ENCODE results near the gene KDELR1.

KDELR1 gene

DNA sequence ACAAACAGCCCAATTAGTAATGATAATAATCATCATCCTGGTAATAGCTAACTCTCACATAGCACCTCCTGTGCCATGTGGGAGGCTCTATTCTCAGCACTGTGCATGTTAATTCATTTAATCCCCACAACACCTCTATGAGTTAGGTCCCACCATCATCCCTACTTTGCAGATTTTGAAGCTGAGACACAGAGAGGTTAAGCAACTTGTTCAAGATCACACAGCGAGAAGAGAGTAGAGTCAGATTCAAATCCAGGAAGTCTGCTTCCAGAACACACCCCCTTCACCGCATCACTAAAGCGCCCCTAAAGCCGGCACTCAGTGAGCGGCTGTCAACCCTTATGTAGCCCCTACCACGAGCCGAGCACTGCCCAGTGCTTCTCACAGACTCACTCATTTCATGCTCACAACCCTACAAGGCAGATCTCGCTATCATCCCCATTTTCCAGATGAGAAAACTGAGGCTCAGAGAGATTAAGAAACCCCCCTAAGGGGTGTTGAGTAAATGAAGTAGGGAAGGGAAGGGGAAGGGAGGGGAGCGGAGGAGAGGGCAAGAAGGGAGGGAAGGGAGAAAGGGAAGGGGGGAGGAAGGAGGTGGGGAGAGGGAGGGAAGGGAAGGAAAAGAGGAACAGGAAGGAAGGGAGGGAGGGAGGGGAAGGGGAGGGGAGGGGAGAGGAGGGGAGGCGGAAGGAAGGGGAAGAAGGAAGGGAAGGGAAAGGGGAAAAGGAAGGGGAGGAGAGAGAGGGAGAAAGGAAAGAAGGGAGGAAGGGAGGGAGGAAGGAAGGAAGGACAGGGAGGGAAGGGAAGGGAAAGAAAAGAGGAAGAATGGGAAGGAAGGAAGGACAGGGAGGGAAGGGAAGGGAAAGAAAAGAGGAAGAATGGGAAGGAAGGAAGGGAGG, 49.6 kb downstream of the KDELR1 start:
- no peak for DNase-seq

GRCh38 chr19:48340995-48341394, 50.4 kb downstream of the KDELR1 start:
- DNase-seq = no peak

DNA sequence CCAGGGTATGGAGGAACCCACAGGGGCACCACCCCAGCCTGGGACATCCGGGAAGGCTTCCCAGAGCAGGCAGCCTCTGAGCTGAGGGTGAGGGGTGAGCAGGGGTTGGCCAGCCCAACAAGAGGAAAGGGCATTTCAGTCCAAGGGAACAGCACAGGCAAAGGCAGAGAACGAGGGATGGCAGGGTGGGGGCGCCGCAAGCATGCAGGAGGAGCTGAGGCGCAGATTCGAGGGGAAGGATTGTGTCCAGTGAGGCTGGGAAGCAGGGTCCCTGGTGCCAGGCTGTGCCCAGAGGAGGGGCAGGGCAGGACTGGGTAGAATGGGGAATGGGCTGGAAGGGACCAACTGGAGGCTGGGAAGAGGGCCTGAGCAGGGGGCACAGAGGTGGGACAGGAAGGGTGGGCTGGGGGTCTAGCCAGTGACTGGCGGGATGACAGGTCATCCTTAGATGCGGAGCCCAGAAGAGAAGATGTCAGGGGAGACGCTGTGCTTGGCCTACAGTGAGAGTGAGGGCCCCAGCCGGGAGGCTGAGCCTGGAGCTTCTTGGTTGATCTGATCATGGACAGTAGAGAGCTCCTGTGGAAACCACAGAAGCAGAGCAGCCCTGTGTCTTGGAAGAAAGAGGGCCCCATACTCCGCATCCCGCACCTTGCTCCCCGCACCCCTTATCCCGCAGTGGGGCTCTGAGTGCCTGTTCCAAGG, 52.4 kb downstream of the KDELR1 start:
- no peak for DNase-seq

GRCh38 chr19:48338253-48338755, 53.0 kb downstream of the KDELR1 start:
- no peak for DNase-seq

DNA sequence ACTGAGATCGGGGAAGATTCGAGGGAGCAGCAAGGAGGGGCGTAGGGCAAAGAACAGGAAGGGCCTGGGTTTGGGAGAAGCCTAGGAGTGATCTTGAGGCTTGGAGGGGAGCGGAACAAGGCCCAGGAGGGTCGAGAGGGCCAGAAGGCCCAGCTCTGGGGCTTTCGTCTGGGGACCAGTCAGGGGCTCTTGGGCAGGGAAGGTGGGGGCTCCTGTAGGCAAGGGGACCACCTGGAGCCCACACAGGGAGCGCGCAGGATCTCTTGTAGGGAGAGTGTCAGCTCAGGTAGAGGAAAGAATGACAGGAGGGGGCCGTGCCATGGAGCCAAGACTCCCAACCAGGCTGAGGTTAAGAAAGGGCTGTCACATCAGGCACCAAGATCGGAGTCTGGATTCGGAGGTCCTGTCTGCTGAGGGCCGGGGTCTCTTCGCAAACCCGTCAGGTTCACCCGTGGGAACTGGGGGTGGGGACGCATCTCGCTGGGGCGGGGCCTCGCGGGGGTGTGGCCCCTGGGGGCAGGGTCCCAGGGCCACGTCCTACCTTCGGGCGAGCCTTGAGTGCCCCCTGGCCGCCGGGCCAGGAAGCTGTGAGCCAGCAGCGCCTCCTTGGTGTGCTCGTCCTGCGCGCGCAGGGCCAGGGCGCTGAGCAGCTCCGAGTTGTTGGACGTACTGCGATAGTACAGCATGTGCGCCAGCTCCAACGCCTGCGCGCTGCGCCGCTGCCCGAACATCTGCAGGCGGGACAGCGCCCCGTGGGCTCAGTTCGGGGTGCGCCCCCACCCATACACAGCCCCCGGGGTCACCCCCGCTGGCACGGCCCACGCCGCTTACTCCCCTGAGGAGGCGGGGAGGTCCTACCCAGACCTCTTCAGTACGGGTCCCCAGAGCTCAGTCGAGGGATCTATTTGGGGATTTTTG, 57.6 kb downstream of the KDELR1 start:
- DNase-seq = peak; percentile 91

- peak; percentile 96 for DNase-seq
Measured at GRCh38 chr19:48332662-48333466, 58.5 kb downstream of the KDELR1 start.

Measured in fibroblast of skin of right quadriceps (primary cell).